OCI-LY1 (cell line): Measurements from ENCODE around the gene FKBP8.

Experiments
- EZH2 ChIP-seq: fragments of 200-600 bp; sonication (generic), shearing (Covaris generic); IDR thresholded peaks from 2 replicates; pipeline ENCODE4 v1.8.0; 2017; ENCODE audit warnings: borderline replicate concordance, mixed run types, mild to moderate bottlenecking, antibody characterized with exemption, low read length, moderate library complexity, mixed read lengths
- TF ChIP-seq, protein P1 (sequence below): fragments of 200-600 bp; sonication (generic), shearing (Covaris generic); IDR thresholded peaks from 2 replicates; pipeline ENCODE4 v1.5.1; 2017; ENCODE audit warnings: mild to moderate bottlenecking, antibody characterized with exemption, low read length, moderate library complexity, mixed read lengths

DNA sequence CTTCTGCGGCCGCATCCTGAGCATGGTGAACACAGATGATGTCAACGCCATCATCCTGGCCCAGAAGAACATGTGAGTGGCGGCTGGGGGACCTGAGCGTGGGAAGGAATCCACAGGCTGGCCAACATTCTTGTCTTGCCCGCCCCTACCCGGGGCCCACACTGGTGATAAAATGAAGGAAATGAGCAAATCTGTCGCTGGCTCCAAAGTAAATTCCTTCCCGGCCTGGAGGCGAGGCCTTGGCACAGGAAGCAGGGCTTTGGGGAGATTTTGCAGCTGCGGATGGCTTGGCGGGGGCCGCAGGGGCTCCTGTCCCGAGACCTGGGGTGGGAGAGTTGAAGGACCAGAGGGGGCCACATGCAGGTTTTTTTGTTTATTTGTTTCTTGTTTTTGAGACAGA lies 18.7 kb upstream of the FKBP8 start:
- no peak for TF ChIP-seq EZH2
- TF ChIP-seq, protein P1, sequence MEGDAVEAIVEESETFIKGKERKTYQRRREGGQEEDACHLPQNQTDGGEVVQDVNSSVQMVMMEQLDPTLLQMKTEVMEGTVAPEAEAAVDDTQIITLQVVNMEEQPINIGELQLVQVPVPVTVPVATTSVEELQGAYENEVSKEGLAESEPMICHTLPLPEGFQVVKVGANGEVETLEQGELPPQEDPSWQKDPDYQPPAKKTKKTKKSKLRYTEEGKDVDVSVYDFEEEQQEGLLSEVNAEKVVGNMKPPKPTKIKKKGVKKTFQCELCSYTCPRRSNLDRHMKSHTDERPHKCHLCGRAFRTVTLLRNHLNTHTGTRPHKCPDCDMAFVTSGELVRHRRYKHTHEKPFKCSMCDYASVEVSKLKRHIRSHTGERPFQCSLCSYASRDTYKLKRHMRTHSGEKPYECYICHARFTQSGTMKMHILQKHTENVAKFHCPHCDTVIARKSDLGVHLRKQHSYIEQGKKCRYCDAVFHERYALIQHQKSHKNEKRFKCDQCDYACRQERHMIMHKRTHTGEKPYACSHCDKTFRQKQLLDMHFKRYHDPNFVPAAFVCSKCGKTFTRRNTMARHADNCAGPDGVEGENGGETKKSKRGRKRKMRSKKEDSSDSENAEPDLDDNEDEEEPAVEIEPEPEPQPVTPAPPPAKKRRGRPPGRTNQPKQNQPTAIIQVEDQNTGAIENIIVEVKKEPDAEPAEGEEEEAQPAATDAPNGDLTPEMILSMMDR: no peak
